Fibroblast of mammary gland (primary cell): Measurements from ENCODE around the gene PPAT.

Experiments
- DNase-seq: peaks from one replicate; pipeline ENCODE4 v3.0.0-alpha.2; 2010; ENCODE audit warnings: low read depth
- H3K4me3 ChIP-seq: 2 replicates; pipeline ENCODE4 v1.5.1; 2011; ENCODE audit warnings: low read depth, mild to moderate bottlenecking, low read length, moderate library complexity; ENCODE audit not compliant: control insufficient read depth
- CTCF ChIP-seq: conservative IDR thresholded peaks from 2 replicates; pipeline ENCODE4 v1.5.1; 2011; ENCODE audit warnings: low read depth, low read length, inconsistent platforms; ENCODE audit not compliant: control insufficient read depth, insufficient read depth

PPAT gene

GRCh38 chr4:56425518-56425917, 9.9 kb downstream of the PPAT start:
- no peak for TF ChIP-seq CTCF
- DNase-seq, result no peak
- H3K4me3 ChIP-seq, result no peak overlapping the region

- peak; percentile 52 for DNase-seq
- peak; percentile 65 for TF ChIP-seq CTCF
- H3K4me3 ChIP-seq, result no peak overlapping the region
Measured at GRCh38 chr4:56424697-56425514, 10.5 kb downstream of the PPAT start.

DNA sequence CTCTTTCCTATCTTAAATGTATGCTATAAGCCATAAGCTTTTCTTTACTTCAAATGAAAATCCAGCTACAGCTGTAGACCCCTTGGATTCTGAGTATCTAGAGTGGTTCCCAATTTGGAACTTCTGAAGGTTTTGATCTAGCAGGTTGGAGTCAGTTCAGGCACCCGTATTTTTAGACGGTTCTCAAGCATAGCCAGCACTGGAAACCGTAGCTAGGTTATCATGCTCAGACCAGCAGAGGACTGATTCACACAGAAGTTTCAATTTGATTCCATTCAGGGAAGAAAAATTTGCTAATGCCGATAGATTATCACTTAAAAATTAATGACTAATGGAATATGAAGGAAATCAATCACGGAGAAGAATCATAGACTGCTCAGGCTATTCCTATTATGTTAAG, 11.2 kb downstream of the PPAT start:
- no peak for TF ChIP-seq CTCF
- DNase-seq, result no peak
- H3K4me3 ChIP-seq, result no peak overlapping the region

GRCh38 chr4:56417396-56417795, 18.0 kb downstream of the PPAT start:
- no peak for TF ChIP-seq CTCF
- no peak for DNase-seq
- H3K4me3 ChIP-seq, result no peak overlapping the region

- DNase-seq, result no peak
- no peak for TF ChIP-seq CTCF
Measured at GRCh38 chr4:56416349-56416748, 19.1 kb downstream of the PPAT start.

DNA sequence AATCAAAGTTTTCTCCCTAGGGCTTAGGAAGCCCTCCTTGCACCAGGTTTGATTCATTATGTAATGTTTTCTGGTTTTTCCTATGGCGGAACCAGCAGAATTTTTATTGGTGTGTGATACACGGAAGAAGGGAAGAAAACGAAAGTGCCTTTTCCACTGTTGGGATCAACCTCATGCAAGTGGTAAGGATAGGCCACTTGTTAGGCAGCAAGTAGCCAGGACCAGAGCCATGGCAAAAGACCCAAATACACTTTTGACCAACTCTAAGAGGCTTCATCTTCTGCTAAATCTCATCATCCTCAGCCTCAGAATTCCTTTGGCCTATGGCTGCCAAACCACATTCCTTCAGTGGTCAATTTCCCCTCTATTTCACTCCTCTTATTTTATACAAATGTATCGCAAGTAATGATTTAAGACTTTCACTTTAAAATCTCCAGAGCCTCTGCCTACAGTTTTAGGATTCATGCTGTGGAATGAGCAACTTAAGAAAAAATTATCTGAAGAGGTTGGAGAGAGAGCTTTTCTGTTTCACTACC, 21.2 kb downstream of the PPAT start:
- no peak overlapping the region for H3K4me3 ChIP-seq
- TF ChIP-seq CTCF, result no peak
- DNase-seq, result peak; percentile 36

More at GRCh38 chr4:56416349-56416748, 19.1 kb downstream of the PPAT start:
- H3K4me3 ChIP-seq, result no peak overlapping the region
